ENCODE data around the gene POC1A.

DNA sequence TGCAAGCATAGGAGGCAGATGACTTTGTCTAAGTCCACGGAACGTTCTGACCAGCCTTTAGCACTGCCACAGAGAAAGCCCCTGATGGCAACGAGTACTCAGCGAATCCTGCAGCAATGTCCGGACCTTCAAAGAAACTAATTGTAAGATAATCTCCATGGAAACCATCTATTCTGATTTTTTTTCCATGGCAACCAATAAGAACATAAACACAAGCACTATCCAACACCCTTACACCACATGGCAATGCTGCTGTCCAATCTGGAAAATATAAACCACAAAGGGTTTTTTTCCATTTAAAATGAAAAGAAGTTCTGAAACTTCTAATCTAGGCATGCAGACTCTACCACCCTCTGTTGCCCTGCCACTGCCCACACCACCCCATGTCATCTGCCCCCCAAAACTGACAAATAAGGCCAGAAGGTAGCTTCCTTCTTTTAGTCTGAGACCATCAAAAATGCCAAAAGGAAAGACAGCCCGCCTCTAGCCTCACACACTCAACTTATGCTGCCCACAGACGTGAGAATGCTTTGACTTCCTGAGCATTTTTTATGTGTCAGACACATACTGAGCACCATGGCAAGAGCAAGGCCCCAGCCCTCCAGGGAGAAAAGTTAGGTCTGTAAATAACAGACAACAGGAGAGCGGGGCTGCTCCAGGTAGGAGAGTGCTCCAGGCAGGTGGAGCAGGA is 44.5 kb downstream of the POC1A start:
- no peak for TF ChIP-seq EZH2 (IDR thresholded peaks at IDR 0.05; ENCODE audit: borderline replicate concordance, low read depth, low read length, severe bottlenecking)
- TF ChIP-seq, protein P1, sequence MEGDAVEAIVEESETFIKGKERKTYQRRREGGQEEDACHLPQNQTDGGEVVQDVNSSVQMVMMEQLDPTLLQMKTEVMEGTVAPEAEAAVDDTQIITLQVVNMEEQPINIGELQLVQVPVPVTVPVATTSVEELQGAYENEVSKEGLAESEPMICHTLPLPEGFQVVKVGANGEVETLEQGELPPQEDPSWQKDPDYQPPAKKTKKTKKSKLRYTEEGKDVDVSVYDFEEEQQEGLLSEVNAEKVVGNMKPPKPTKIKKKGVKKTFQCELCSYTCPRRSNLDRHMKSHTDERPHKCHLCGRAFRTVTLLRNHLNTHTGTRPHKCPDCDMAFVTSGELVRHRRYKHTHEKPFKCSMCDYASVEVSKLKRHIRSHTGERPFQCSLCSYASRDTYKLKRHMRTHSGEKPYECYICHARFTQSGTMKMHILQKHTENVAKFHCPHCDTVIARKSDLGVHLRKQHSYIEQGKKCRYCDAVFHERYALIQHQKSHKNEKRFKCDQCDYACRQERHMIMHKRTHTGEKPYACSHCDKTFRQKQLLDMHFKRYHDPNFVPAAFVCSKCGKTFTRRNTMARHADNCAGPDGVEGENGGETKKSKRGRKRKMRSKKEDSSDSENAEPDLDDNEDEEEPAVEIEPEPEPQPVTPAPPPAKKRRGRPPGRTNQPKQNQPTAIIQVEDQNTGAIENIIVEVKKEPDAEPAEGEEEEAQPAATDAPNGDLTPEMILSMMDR (IDR thresholded peaks at IDR 0.05; ENCODE audit: extremely low read depth in 1 of 2, insufficient read depth in 1 of 2, low read depth in 1 of 2, low read length in 2 of 2): no peak

Data from endothelial cell of umbilical vein (primary cell).